Measurements from ENCODE around the gene TBC1D9.

DNA sequence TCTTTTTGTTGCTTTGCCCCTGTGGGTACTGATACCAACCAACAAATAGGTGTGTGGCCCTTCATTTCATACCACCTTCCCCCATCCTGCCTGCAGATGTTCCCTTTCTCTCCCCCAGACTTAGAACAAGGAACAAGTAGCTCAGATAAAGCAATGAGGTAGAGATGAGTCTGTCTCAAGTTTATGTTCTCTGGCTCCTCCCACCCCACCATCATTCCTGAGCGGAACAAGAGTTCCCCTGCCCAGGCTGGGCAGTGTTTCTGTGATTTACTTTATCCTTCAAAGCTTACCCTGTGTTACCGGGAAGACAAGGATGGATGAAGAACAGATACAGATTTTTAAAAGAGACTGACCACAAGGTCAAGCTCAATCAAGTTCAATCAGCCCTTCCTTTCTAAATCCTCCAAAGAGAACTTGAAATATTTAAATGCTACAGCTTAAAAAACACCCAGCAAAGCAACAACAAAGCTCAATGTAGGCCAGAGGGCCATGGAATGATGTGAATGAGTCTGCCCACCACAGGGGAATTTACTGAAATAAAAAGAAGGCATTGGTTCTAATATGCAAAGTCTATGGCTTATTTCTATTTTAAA is 107.4 kb downstream of the TBC1D9 start:
- TF ChIP-seq, protein P1, sequence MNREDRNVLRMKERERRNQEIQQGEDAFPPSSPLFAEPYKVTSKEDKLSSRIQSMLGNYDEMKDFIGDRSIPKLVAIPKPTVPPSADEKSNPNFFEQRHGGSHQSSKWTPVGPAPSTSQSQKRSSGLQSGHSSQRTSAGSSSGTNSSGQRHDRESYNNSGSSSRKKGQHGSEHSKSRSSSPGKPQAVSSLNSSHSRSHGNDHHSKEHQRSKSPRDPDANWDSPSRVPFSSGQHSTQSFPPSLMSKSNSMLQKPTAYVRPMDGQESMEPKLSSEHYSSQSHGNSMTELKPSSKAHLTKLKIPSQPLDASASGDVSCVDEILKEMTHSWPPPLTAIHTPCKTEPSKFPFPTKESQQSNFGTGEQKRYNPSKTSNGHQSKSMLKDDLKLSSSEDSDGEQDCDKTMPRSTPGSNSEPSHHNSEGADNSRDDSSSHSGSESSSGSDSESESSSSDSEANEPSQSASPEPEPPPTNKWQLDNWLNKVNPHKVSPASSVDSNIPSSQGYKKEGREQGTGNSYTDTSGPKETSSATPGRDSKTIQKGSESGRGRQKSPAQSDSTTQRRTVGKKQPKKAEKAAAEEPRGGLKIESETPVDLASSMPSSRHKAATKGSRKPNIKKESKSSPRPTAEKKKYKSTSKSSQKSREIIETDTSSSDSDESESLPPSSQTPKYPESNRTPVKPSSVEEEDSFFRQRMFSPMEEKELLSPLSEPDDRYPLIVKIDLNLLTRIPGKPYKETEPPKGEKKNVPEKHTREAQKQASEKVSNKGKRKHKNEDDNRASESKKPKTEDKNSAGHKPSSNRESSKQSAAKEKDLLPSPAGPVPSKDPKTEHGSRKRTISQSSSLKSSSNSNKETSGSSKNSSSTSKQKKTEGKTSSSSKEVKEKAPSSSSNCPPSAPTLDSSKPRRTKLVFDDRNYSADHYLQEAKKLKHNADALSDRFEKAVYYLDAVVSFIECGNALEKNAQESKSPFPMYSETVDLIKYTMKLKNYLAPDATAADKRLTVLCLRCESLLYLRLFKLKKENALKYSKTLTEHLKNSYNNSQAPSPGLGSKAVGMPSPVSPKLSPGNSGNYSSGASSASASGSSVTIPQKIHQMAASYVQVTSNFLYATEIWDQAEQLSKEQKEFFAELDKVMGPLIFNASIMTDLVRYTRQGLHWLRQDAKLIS (CRISPR knock-in tag; IDR thresholded peaks at IDR 0.05): no peak
- TF ChIP-seq ZNF773 (CRISPR knock-in tag; IDR thresholded peaks at IDR 0.05; ENCODE audit: borderline replicate concordance): no peak
- TF ChIP-seq POLR2A (IDR thresholded peaks at IDR 0.05; ENCODE audit: insufficient read depth in 1 of 2, low read depth in 2 of 2, low read length in 2 of 2): no peak
- TF ChIP-seq CHD2 (IDR thresholded peaks at IDR 0.05; ENCODE audit: low read depth, low read length): no peak
- no peak for TF ChIP-seq ZNF326 (CRISPR knock-in tag; IDR thresholded peaks at IDR 0.05; ENCODE audit: borderline replicate concordance)
- TF ChIP-seq NFATC3 (CRISPR knock-in tag; IDR thresholded peaks at IDR 0.05): no peak
- TF ChIP-seq TARDBP (CRISPR knock-in tag; IDR thresholded peaks at IDR 0.05): no peak

Measured in HepG2 (cell line).